ENCODE data around the gene IFRD2. TPM values are rescaled to one million over a fixed set of nuclear protein-coding genes. Genes with fewer than 3 reads are reported as not detected.

Gene IFRD2
- polyA plus RNA-seq, 1 of the 3 experiments (the other 2 are of a cell fraction) = 73.2 TPM

GRCh38 chr3:50288387-50289007, 3.7 kb downstream of the IFRD2 start:
- Histone ChIP-seq H3K4me2 (no peak overlapping the region), H3K9ac (no peak overlapping the region), H3K27ac (ENCODE audit: low read depth in 2 of 2, low read length in 1 of 2) (no peak overlapping the region), H3K4me3 (ENCODE audit: low read depth in 2 of 2, low read length in 1 of 2) (no peak overlapping the region), H3K4me1 (ENCODE audit: control insufficient read depth in 1 of 2, insufficient read depth in 2 of 2, low read depth in 1 of 2, low read length in 1 of 2) (peaks cover 3 to 16% of the 10 kb centered on the region in 2 experiments; a peak in 2 of 4 replicates), H4K20me1 (ENCODE audit: insufficient read depth) (no peaks in the 10 kb centered on the region), H3F3A (replicated peaks; ENCODE audit: insufficient read depth) (peaks cover 3% of the 10 kb centered on the region), H3K27me3 (ENCODE audit: insufficient read depth) (no peaks in the 10 kb centered on the region), H3K9me2 (no peaks in the 10 kb centered on the region), H2AFZ (ENCODE audit: low read depth) (no peak overlapping the region), H3K79me2 (ENCODE audit: insufficient read depth) (peaks cover 20% of the 10 kb centered on the region), H3K9me3 (no peaks in the 10 kb centered on the region), H3K36me3 (replicated peaks in 1 of 2; ENCODE audit: control insufficient read depth in 1 of 2, insufficient read depth in 2 of 2, low read length in 1 of 2) (peaks cover 3 to 29% of the 10 kb centered on the region in 2 experiments)
- CTCF ChIA-PET = interaction anchor here (1.1 to 2.6 kb wide), 7 partner anchors 11 to 99 kb away, joined by 4 to 11 read pairs (median 4); partner anchors contain the start of genes HYAL3 and NAA80
- no peak for DNase-seq
- POLR2A ChIA-PET = interaction anchor here (0.6 kb wide), 1 partner anchor 8 kb away, joined by 3 read pairs; no protein-coding TSS in a partner anchor
- no peak for TF ChIP-seq SIN3A (IDR thresholded peaks at IDR 0.05; ENCODE audit: borderline replicate concordance, low read depth, low read length)
- TF ChIP-seq TCF12 (IDR thresholded peaks at IDR 0.05) = no peak
- no peak for TF ChIP-seq SMC3 (IDR thresholded peaks at IDR 0.05; ENCODE audit: low read depth, low read length)
- no peak for TF ChIP-seq JUND (IDR thresholded peaks at IDR 0.05)
- TF ChIP-seq PBX3 (IDR thresholded peaks at IDR 0.05) = no peak
- no peak for TF ChIP-seq MXI1 (IDR thresholded peaks at IDR 0.05; ENCODE audit: low read depth, low read length)
- TF ChIP-seq EZH2phosphoT487 (IDR thresholded peaks at IDR 0.05; ENCODE audit: borderline replicate concordance, low read depth) = no peak
- TF ChIP-seq RCOR1 (IDR thresholded peaks at IDR 0.05; ENCODE audit: low read length) = no peak
- TF ChIP-seq GABPA (IDR thresholded peaks at IDR 0.05; ENCODE audit: low read depth) = no peak
- no peak for TF ChIP-seq YY1 (IDR thresholded peaks at IDR 0.05; ENCODE audit: low read depth)
- no peak for TF ChIP-seq ZBTB33 (IDR thresholded peaks at IDR 0.05; ENCODE audit: borderline replicate concordance, low read depth)
- 86% methylated on average over 2 of the region's 23 CpGs for WGBS (ENCODE audit: low lambda C conversion rate)

GRCh38 chr3:50287262-50287661, 5.0 kb downstream of the IFRD2 start:
- Histone ChIP-seq H3K27ac (ENCODE audit: low read depth in 2 of 2, low read length in 1 of 2) (no peak overlapping the region), H3K9me3 (no peaks in the 10 kb centered on the region), H3K27me3 (ENCODE audit: insufficient read depth) (no peaks in the 10 kb centered on the region), H3K9me2 (no peaks in the 10 kb centered on the region), H3K36me3 (replicated peaks in 1 of 2; ENCODE audit: control insufficient read depth in 1 of 2, insufficient read depth in 2 of 2, low read length in 1 of 2) (peaks cover 3 to 29% of the 10 kb centered on the region in 2 experiments), H3K4me1 (ENCODE audit: control insufficient read depth in 1 of 2, insufficient read depth in 2 of 2, low read depth in 1 of 2, low read length in 1 of 2) (peaks cover 0 to 8% of the 10 kb centered on the region in 2 experiments; a peak in 1 of 4 replicates), H3K79me2 (ENCODE audit: insufficient read depth) (peaks cover 20% of the 10 kb centered on the region), H3K9ac (no peak overlapping the region), H3K4me3 (ENCODE audit: low read depth in 2 of 2, low read length in 1 of 2) (no peak overlapping the region), H4K20me1 (ENCODE audit: insufficient read depth) (no peaks in the 10 kb centered on the region), H3K4me2 (no peak overlapping the region), H3F3A (replicated peaks; ENCODE audit: insufficient read depth) (peaks cover 3% of the 10 kb centered on the region), H2AFZ (ENCODE audit: low read depth) (no peak overlapping the region)
- ChIA-PET POLR2A (no interaction called here), CTCF (interaction anchor here (0.8 to 2.6 kb wide), 5 partner anchors 12 to 40 kb away, joined by 3 to 11 read pairs (median 4); no protein-coding TSS in a partner anchor)
- no peak for DNase-seq
- WGBS (ENCODE audit: low lambda C conversion rate) = 88% methylated on average over 1 of the region's 1 CpG
- TF ChIP-seq TEAD4 (IDR thresholded peaks at IDR 0.05; ENCODE audit: borderline replicate concordance, insufficient read depth) (no peak), ELF1 (IDR thresholded peaks at IDR 0.05) (no peak), FOXJ3 (CRISPR knock-in tag; IDR thresholded peaks at IDR 0.05) (no peak), CHD2 (IDR thresholded peaks at IDR 0.05; ENCODE audit: low read length, partially characterized antibody) (no peak), USF2 (IDR thresholded peaks at IDR 0.05; ENCODE audit: borderline replicate concordance, low read depth, low read length) (no peak), ZBTB33 (IDR thresholded peaks at IDR 0.05; ENCODE audit: borderline replicate concordance, low read depth) (no peak), FOSL2 (IDR thresholded peaks at IDR 0.05; ENCODE audit: borderline replicate concordance, low read depth) (no peak), RXRA (IDR thresholded peaks at IDR 0.05; ENCODE audit: borderline replicate concordance, low read depth) (no peak), TAF1 (IDR thresholded peaks at IDR 0.05; ENCODE audit: borderline replicate concordance, low read depth, low read length) (no peak)

Data from SK-N-SH (cell line).